ENCODE data around the gene CIPC.

- TF ChIP-seq CTCF (IDR thresholded peaks at IDR 0.05) (no peak), POLR2A (IDR thresholded peaks at IDR 0.05) (no peak)
These were observed 35.8 kb downstream of the CIPC start for GRCh38 chr14:77133720-77134338.
